Measurements from ENCODE around the gene C3orf70.
"Not testable (repeated sequence)": the region's sequence is repeated elsewhere in the genome, so short reads cannot be mapped to it uniquely, and the experiment has no call there.

The C3orf70 gene

GRCh38 chr3:185151101-185151963 is 1.5 kb downstream of the C3orf70 start:
- no peak for DNase-seq

- DNase-seq: no peak
These were observed 2.3 kb downstream of the C3orf70 start for GRCh38 chr3:185150561-185150960.

GRCh38 chr3:185149591-185149990 is 3.3 kb downstream of the C3orf70 start:
- no peak for DNase-seq

GRCh38 chr3:185145511-185145910 is 7.3 kb downstream of the C3orf70 start:
- DNase-seq: no peak

- DNase-seq: no peak
These were observed 8.1 kb downstream of the C3orf70 start for GRCh38 chr3:185144784-185145183.

- no peak for DNase-seq
These were observed 15.0 kb downstream of the C3orf70 start for GRCh38 chr3:185137821-185138220.

GRCh38 chr3:185134509-185134908 is 18.4 kb downstream of the C3orf70 start:
- no peak for DNase-seq

- no peak for DNase-seq
These were observed 21.1 kb downstream of the C3orf70 start for GRCh38 chr3:185131602-185132256.

GRCh38 chr3:185129083-185129482 is 23.8 kb downstream of the C3orf70 start:
- no peak for DNase-seq

- no peak for DNase-seq
These were observed 26.7 kb downstream of the C3orf70 start for GRCh38 chr3:185126201-185126600.

GRCh38 chr3:185120126-185120525 is 32.7 kb downstream of the C3orf70 start:
- no peak for DNase-seq

- DNase-seq: no peak
These were observed 37.5 kb downstream of the C3orf70 start for GRCh38 chr3:185115371-185115770.

GRCh38 chr3:185114756-185115155 is 38.1 kb downstream of the C3orf70 start:
- DNase-seq: no peak

GRCh38 chr3:185112186-185112585 is 40.7 kb downstream of the C3orf70 start:
- no peak for DNase-seq

- DNase-seq: not testable (repeated sequence)
These were observed 43.8 kb downstream of the C3orf70 start for GRCh38 chr3:185109012-185109411.

- DNase-seq: not testable (repeated sequence)
These were observed 46.5 kb downstream of the C3orf70 start for GRCh38 chr3:185106256-185106890.

- no peak for DNase-seq
These were observed 49.3 kb downstream of the C3orf70 start for GRCh38 chr3:185103359-185104127.

- DNase-seq: no peak
These were observed 58.2 kb downstream of the C3orf70 start for GRCh38 chr3:185094697-185095096.

GRCh38 chr3:185093116-185093515 is 59.7 kb downstream of the C3orf70 start:
- DNase-seq: no peak

- DNase-seq: no peak
These were observed 62.0 kb downstream of the C3orf70 start for GRCh38 chr3:185090811-185091210.

- no peak for DNase-seq
These were observed 63.1 kb downstream of the C3orf70 start for GRCh38 chr3:185089751-185090150.

GRCh38 chr3:185089343-185089742 is 63.5 kb downstream of the C3orf70 start:
- no peak for DNase-seq

- no peak for DNase-seq
These were observed 65.4 kb downstream of the C3orf70 start for GRCh38 chr3:185087419-185087818.
